ENCODE data around the gene TGFB2. TPM values are rescaled to one million over a fixed set of nuclear protein-coding genes. Genes with fewer than 3 reads are reported as not detected.

Gene TGFB2
- polyA plus RNA-seq, 2 of the 4 experiments (the other 2 are of a cell fraction) = 29.7 to 65.8 TPM

- Histone ChIP-seq H3K4me1 (peaks cover 19% of the 10 kb centered on the region), H3K9me3 (no peaks in the 10 kb centered on the region), H3K4me2 (no peak overlapping the region), H3K27ac (peak overlapping the region in 1 of 2 experiments; percentile 34; a peak in 1 of 6 replicates), H3K4me3 (no peak overlapping the region)
- WGBS (ENCODE audit: missing lambda C conversion rate) = 94% methylated on average over 4 of the region's 4 CpGs
- CTCF ChIA-PET = interaction anchor here (0.8 to 1.3 kb wide), 3 partner anchors 10 to 85 kb away, joined by 3 read pairs; no protein-coding TSS in a partner anchor
- DNase-seq (ENCODE audit: low read depth in 1 of 2, low spot score in 1 of 2) = no peak
- ATAC-seq = no peak
- POLR2A ChIA-PET = interaction anchor here (1.0 kb wide), 1 partner anchor 124 kb away, joined by 3 read pairs; the partner anchor contains the start of gene TGFB2
- TF ChIP-seq ESRRA (IDR thresholded peaks at IDR 0.05; ENCODE audit: borderline replicate concordance, low read length) = no peak
- TF ChIP-seq KDM5A (IDR thresholded peaks at IDR 0.05) = no peak
- TF ChIP-seq CTCF (IDR thresholded peaks at IDR 0.05) = no peak
- no peak for TF ChIP-seq MYC (IDR thresholded peaks at IDR 0.05; ENCODE audit: borderline replicate concordance, low read length)
- TF ChIP-seq EHMT2 (IDR thresholded peaks at IDR 0.05; ENCODE audit: low read depth) = no peak
- no peak for TF ChIP-seq FOSB (CRISPR knock-in tag; IDR thresholded peaks at IDR 0.05)
- TF ChIP-seq EP300 (IDR thresholded peaks at IDR 0.05) = no peak
- no peak for TF ChIP-seq RARB (CRISPR knock-in tag; IDR thresholded peaks at IDR 0.05)
- TF ChIP-seq TFCP2L1 (CRISPR knock-in tag; IDR thresholded peaks at IDR 0.05) = no peak
- TF ChIP-seq NR3C1 (IDR thresholded peaks at IDR 0.05) = no peak
- no peak for TF ChIP-seq HES2 (IDR thresholded peaks at IDR 0.05)
- TF ChIP-seq HDAC2 (IDR thresholded peaks at IDR 0.05) = no peak
- FAIRE-seq = peak; percentile 43
These were observed 123.6 kb downstream of the TGFB2 start for GRCh38 chr1:218468711-218469110.

GRCh38 chr1:218472885-218473284, 127.7 kb downstream of the TGFB2 start:
- DNase-seq (ENCODE audit: low read depth in 1 of 2, low spot score in 1 of 2) = no peak
- TF ChIP-seq PHF8 (IDR thresholded peaks at IDR 0.05; ENCODE audit: borderline replicate concordance, low read depth) = no peak
- TF ChIP-seq ZSCAN20 (CRISPR knock-in tag; IDR thresholded peaks at IDR 0.05) = no peak
- TF ChIP-seq ATOH8 (CRISPR knock-in tag; IDR thresholded peaks at IDR 0.05; ENCODE audit: low read depth) = no peak
- TF ChIP-seq EHF (CRISPR knock-in tag; IDR thresholded peaks at IDR 0.05) = no peak
- TF ChIP-seq EP300 (IDR thresholded peaks at IDR 0.05) = no peak
- no peak for TF ChIP-seq CHD2 (IDR thresholded peaks at IDR 0.05; ENCODE audit: low read length, partially characterized antibody)
- TF ChIP-seq TP53 (CRISPR knock-in tag; IDR thresholded peaks at IDR 0.05) = no peak
- no peak for TF ChIP-seq TFCP2L1 (CRISPR knock-in tag; IDR thresholded peaks at IDR 0.05)
- no peak for TF ChIP-seq ZC3H11A (IDR thresholded peaks at IDR 0.05)
- no peak for TF ChIP-seq NFE2L2 (conservative IDR thresholded peaks at IDR 0.05; ENCODE audit: low read length)
- H3K4me3 ChIP-seq = no peak overlapping the region
- ChIA-PET POLR2A (no interaction called here), CTCF (no interaction called here)
- no peak overlapping the region for H3K4me2 ChIP-seq
- no peak for FAIRE-seq
- H3K9me3 ChIP-seq = peaks cover under 1% of the 10 kb centered on the region; the same call in 1 of the 3 replicates
- WGBS (ENCODE audit: missing lambda C conversion rate) = 87% methylated on average over 1 of the region's 1 CpG
- H3K27ac ChIP-seq = peak overlapping the region; percentile 3 to 84; a peak in 3 of 6 replicates
- no peak for ATAC-seq
- H3K4me1 ChIP-seq = peaks cover 35% of the 10 kb centered on the region

- Histone ChIP-seq H3K27ac (peak overlapping the region; percentile 3 to 84; a peak in 3 of 6 replicates), H3K4me2 (no peak overlapping the region), H3K9me3 (peaks cover 6% of the 10 kb centered on the region; the same call in 1 of the 3 replicates), H3K4me1 (peaks cover 40% of the 10 kb centered on the region), H3K4me3 (no peak overlapping the region)
- ChIA-PET CTCF (no interaction called here), POLR2A (no interaction called here)
- FAIRE-seq (no peak), ATAC-seq (no peak), DNase-seq (ENCODE audit: low read depth in 1 of 2, low spot score in 1 of 2) (no peak)
- no peak for TF ChIP-seq FOSL2 (IDR thresholded peaks at IDR 0.05)
- peak; percentile 39; the same call in 1 of the 2 replicates for TF ChIP-seq FOSL2 (CRISPR knock-in tag; IDR thresholded peaks at IDR 0.05)
- TF ChIP-seq ZNF302 (CRISPR knock-in tag; IDR thresholded peaks at IDR 0.05) = no peak
- WGBS (ENCODE audit: missing lambda C conversion rate) = 91% methylated on average over 2 of the region's 2 CpGs
These were observed 128.4 kb downstream of the TGFB2 start for GRCh38 chr1:218473522-218473921.
